D721Med (cell line): Measurements from ENCODE around the gene GP2.

Source experiments
- DNase-seq: peaks from one replicate; pipeline ENCODE4 v3.0.0; 2011; ENCODE audit warnings: low spot score; ENCODE audit not compliant: insufficient read length
- FAIRE-seq: peaks from 2 replicates; lab custom pipeline; 2011; peaks lifted over from hg19 to GRCh38; lab: Jason Lieb, UNC
- TF ChIP-seq, protein P1 (sequence below): IDR thresholded peaks from 2 replicates; pipeline ENCODE4 v1.5.1; 2012; ENCODE audit warnings: mild to moderate bottlenecking, control low read depth; ENCODE audit not compliant: insufficient read depth; ENCODE audit errors: missing control alignments

Gene GP2

DNA sequence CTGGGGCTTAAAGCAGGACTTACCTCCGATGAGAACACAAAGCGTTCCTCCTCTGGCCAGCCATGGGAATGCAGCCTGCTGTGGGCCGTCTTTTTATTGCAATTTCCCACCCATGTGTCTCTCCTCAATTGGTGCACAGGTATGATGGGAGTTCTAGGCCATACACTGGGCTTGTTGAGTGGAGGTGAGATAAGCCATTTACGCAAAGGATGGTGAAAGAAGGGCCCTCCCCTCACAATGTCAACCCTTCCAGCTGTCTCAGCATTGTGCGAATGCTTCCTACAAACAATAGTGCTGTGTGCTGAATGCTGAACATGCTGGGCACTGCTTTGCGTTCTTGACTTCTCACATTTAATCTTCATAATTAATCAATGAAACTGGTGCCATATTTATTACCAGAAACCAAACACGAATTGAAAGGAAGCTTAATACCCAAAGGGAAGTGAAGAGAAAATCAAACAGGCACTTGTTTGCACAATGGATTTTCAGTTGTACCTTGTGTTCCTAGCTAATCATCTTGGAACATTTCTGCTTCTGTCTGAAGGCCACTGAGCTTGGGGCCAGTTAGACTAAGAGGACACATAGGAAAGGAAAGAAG, at the start of gene GP2:
TSS of gene GP2 (minus strand) at position 70 of the 598 bp plus-strand sequence. CDS start 1,082 bp downstream, outside the sequence.
- FAIRE-seq (no peak), DNase-seq (no peak)
- TF ChIP-seq, protein P1, sequence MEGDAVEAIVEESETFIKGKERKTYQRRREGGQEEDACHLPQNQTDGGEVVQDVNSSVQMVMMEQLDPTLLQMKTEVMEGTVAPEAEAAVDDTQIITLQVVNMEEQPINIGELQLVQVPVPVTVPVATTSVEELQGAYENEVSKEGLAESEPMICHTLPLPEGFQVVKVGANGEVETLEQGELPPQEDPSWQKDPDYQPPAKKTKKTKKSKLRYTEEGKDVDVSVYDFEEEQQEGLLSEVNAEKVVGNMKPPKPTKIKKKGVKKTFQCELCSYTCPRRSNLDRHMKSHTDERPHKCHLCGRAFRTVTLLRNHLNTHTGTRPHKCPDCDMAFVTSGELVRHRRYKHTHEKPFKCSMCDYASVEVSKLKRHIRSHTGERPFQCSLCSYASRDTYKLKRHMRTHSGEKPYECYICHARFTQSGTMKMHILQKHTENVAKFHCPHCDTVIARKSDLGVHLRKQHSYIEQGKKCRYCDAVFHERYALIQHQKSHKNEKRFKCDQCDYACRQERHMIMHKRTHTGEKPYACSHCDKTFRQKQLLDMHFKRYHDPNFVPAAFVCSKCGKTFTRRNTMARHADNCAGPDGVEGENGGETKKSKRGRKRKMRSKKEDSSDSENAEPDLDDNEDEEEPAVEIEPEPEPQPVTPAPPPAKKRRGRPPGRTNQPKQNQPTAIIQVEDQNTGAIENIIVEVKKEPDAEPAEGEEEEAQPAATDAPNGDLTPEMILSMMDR: no peak

DNA sequence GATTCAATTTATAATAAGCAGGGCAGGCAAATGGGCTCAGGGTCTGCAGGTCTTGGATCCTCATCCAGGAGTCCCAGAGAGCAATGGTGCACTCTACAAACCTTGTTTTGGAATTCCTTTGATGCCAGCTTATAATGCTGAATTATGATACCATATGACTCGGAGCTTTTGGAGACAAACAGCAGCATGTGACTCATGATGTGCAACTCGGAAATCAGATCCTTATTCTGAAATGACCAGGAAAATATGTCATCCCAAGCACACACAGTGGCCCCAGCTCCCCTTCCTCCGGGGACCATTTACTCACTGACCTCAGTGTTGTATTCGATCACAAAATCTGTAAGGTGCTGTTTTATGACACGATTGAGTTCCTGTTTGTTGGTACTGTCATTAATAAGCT, 45.4 kb upstream of the GP2 start:
- DNase-seq: no peak
- FAIRE-seq: no peak
- TF ChIP-seq, protein P1: no peak

DNA sequence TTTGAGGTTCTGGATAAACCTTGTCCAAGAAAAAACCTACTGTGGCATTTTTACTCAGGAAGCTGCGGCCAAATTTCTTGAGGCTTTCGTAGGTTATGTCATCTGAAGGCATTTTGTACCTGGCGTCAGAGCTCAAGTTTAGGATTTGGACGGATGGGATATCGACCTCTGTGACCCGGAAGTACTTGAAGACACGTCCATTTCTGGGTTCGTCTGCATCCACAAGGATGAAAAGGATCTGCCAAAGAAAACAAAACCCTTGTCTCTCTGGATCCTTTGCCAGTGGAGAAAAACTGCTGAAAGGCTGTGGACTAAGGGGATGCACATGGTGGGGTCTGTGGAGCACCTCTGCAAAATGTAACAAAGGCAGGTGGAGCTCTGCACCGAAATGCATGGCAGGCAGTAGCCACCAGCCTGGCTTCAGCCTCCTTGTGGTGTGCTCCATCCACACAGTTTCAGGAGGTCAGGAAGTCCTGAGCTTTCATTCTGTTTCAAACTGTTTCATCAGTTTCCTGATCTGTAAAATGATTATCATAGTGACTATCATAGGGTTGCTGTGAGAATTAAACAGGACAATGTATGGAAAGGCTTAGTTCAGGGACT, 42.2 kb upstream of the GP2 start:
- FAIRE-seq: no peak
- TF ChIP-seq, protein P1: no peak
- no peak for DNase-seq

DNA sequence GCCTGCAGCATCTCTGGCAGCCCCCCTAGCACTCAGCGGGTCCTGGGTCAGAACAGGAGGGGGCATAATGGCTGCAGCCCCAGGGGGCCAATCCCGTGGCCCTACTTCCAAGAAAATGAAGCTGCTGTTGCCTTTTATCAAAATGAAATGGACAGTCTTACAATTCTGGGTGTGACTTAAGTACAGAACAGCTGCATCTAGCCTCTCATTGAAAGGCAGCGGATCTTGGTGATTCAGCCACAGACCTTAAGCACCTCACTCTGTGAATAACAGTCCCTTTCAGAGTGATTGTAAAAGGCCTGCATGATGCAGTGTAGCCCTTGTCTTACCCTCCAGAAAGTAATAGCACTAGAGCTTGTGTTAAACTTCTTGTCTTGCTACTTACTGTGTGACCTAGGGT, 36.7 kb upstream of the GP2 start:
- TF ChIP-seq, protein P1: no peak
- FAIRE-seq (no peak), DNase-seq (no peak)

DNA sequence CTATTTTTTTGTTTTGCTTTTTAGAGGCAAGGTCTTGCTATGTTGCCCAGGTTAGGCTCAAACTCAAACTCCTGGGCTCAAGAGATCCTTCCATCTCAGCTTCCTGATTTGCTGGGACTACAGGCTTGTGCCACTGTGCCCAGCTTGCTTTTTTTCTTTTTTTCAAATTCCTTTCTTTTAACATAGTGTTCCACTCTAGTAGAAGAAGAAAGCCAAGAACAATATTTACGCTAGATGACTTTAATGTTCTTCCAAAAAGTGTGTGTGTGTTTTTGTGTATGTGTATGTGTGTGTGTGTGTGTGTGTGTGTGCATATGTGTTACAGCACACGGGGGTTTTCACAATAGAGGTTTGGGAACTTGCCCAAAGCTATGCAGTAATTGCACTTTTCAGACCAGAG, 35.9 kb upstream of the GP2 start:
- TF ChIP-seq, protein P1: no peak
- no peak for DNase-seq
- FAIRE-seq: no peak

DNA sequence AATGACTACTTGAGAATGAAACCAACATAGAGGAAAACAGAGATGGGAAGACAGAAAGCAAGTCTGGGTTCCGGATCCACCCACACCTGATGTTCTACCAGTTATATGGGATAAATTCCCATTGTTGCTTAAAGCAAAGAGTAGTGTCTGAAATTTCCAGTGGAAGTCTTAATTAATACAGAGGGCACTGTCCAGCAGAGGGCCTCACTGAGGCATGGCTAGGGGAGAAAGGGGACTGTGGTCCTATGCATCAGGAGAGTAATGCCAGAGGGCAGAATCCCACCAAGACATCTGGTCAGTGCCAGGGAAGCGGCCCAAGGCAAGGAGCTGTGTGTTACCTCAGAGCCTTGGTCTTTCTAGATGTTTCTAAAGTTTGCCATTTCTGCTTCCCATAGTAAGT, 32.7 kb upstream of the GP2 start:
- FAIRE-seq (no peak), DNase-seq (no peak)
- TF ChIP-seq, protein P1: peak; percentile 16

DNA sequence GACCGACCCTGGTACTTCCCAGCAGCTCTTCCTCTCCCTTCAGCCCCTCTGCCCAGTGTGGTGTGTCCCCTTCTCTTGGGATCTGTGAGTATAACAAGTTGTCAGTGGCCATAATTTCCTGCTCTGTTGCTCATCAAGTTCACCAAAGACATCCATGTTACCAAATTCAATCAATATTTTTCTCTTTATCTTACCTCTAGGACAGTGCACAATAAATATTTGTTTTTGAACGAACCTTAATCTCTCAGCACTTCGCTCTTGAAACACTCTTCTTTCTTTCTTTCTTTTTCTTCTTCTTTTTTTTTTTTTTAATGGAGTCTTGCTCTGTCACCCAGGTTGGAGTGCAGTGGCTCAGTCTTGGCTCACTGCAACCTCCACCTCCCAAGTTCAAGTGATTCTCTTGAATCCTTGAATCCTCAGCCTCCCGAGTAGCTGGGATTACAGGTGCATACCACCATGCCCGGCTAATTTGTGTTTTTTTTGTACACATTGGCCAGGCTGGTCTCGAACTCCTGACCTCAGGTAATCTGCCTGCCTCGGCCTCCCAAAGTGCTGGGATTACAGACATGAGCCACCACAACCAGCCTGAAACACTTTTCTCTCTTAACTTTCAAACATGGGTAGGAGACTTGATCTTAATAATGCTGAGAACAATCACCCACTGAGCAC, 27.9 kb upstream of the GP2 start:
- TF ChIP-seq, protein P1: no peak
- FAIRE-seq: no peak
- no peak for DNase-seq
